Body of pancreas (tissue), 4 donors: ENCODE data around the gene SLC22A23.

Experiments
- POLR2A ChIP-seq, 3 donors: fragments of 450-650 bp; IDR thresholded peaks; one replicate each; pipeline ENCODE4 v1.6.1; 2016; ENCODE audit warnings: antibody characterized with exemption in 3 of 3, mild to moderate bottlenecking in 2 of 3
- TF ChIP-seq, protein P1 (sequence below), 7 experiments: fragments of 450-650 bp in 4 of 7; fragments of 200-600 bp in 3 of 7; sonication (generic) in 3 of 7; IDR thresholded peaks; one replicate each; pipeline ENCODE4 v1.5.1; 2016 to 2019; ENCODE audit warnings: antibody characterized with exemption in 7 of 7

DNA sequence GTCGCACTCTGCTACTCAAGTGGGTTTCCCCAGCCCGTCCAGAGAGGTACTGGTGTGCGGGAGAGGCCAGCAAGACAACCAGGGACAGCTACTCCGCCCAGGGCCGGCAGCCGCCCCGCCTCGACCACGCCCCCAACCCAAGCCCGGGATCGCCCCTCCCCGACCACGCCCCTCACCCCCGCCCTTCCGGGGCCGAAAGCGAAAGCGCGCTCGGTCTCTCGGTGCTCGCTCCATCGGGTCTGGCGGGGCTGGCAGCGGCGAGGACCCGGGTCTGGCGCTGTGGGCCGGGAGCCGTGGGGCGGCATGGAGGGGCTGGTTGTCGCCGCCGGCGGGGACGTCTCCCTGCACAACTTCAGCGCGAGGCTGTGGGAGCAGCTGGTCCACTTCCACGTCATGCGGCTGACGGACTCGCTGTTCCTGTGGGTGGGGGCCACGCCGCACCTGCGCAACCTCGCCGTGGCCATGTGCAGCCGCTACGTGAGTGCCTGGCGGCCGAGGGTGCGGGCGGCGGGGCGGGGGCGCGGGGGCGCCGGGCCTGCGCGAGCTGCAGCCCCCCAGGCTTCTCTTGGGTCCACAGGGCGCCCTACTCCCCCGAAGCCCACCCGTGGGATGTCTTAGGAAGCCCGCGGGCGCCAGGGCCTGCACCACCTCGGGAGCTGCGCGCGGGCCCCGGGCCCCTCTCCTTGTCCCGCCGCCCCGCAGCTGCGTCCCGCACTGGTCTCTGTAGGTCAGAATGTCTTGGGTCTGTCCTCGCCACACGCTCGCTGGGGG, 197.9 kb downstream of the SLC22A23 start, which contains the start of gene PSMG4:
- TF ChIP-seq, protein P1, sequence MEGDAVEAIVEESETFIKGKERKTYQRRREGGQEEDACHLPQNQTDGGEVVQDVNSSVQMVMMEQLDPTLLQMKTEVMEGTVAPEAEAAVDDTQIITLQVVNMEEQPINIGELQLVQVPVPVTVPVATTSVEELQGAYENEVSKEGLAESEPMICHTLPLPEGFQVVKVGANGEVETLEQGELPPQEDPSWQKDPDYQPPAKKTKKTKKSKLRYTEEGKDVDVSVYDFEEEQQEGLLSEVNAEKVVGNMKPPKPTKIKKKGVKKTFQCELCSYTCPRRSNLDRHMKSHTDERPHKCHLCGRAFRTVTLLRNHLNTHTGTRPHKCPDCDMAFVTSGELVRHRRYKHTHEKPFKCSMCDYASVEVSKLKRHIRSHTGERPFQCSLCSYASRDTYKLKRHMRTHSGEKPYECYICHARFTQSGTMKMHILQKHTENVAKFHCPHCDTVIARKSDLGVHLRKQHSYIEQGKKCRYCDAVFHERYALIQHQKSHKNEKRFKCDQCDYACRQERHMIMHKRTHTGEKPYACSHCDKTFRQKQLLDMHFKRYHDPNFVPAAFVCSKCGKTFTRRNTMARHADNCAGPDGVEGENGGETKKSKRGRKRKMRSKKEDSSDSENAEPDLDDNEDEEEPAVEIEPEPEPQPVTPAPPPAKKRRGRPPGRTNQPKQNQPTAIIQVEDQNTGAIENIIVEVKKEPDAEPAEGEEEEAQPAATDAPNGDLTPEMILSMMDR (IDR thresholded peaks at IDR 0.05) = no peak
- peak; percentile 39 to 76 (median 68) for TF ChIP-seq POLR2A (IDR thresholded peaks at IDR 0.05)
